Neural progenitor cell (in vitro differentiated cells): Measurements from ENCODE around the gene CUBN.

Experiments
- CTCF ChIP-seq: fragments of 200-600 bp; sonication (generic); IDR thresholded peaks from 2 replicates; pipeline ENCODE4 v1.5.1; 2017; ENCODE audit warnings: antibody characterized with exemption, mild to moderate bottlenecking
- EZH2 ChIP-seq: fragments of 200-600 bp; sonication (generic); IDR thresholded peaks from 2 replicates; pipeline ENCODE4 v1.6.1; 2017; ENCODE audit warnings: antibody characterized with exemption, mild to moderate bottlenecking, moderate library complexity
- EZH2phosphoT487 ChIP-seq: fragments of 200-600 bp; sonication (generic); IDR thresholded peaks from 2 replicates; pipeline ENCODE4 v1.6.1; 2017; ENCODE audit warnings: antibody characterized with exemption

GRCh38 chr10:17026686-17027485, 102.7 kb downstream of the CUBN start:
- TF ChIP-seq EZH2 (no peak), CTCF (no peak), EZH2phosphoT487 (no peak)
